Measurements from ENCODE around the gene SLC22A7. TPM values are rescaled to one million over a fixed set of nuclear protein-coding genes. Genes with fewer than 3 reads are reported as not detected.

The SLC22A7 gene, protein sequence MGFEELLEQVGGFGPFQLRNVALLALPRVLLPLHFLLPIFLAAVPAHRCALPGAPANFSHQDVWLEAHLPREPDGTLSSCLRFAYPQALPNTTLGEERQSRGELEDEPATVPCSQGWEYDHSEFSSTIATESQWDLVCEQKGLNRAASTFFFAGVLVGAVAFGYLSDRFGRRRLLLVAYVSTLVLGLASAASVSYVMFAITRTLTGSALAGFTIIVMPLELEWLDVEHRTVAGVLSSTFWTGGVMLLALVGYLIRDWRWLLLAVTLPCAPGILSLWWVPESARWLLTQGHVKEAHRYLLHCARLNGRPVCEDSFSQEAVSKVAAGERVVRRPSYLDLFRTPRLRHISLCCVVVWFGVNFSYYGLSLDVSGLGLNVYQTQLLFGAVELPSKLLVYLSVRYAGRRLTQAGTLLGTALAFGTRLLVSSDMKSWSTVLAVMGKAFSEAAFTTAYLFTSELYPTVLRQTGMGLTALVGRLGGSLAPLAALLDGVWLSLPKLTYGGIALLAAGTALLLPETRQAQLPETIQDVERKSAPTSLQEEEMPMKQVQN
- polyA plus RNA-seq (2014; cell fraction: cytosol; rRNA removed): not detected in 2 replicates
- polyA plus RNA-seq (2014; cell fraction: nucleus; rRNA removed): 0.15 and 0.51 TPM in 2 replicates

DNA sequence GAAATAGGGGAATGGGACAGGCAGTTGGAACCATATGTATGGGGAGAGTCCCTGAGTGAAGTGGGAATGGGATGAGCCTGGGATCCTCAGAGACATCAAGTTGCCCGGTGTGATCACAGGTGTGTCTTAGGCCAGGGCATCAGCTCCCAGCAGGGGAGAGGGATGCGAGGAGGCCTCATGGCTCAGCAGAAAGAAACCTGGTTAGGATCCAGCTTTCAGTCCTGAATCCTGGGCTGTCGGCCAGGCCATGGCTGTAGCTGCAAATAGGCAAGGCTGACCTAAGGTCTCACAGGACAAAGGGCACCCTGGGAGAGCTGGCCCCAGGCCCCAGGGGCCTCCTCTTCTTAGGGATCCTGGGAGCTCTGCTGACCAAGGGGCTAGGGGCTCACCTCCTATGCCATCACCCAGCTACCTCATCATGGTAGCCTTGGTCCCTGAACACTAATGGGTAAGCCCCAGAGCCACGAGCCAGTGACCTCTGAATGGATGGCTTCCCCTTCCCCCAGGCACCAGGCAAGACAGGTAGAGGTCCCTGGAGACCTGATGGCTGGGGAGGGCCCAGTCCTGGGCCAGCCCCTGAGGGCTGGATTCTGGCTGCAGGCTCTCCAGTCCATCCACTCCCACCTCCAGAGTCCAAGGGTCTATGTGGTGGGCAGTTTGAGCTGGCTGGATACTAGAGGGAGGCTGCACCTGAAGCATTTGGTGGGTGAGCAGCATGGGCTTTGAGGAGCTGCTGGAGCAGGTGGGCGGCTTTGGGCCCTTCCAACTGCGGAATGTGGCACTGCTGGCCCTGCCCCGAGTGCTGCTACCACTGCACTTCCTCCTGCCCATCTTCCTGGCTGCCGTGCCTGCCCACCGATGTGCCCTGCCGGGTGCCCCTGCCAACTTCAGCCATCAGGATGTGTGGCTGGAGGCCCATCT lies at the start of gene SLC22A7:
SLC22A7 (plus strand) TSS at position 617 of the 921 bp plus-strand sequence; CDS start at position 716, 99 bp downstream.
- DNase-seq (ENCODE audit: low spot score): no peak

GRCh38 chr6:43248791-43249190 lies 49.3 kb upstream of the SLC22A7 start:
- DNase-seq (ENCODE audit: low spot score): no peak

DNA sequence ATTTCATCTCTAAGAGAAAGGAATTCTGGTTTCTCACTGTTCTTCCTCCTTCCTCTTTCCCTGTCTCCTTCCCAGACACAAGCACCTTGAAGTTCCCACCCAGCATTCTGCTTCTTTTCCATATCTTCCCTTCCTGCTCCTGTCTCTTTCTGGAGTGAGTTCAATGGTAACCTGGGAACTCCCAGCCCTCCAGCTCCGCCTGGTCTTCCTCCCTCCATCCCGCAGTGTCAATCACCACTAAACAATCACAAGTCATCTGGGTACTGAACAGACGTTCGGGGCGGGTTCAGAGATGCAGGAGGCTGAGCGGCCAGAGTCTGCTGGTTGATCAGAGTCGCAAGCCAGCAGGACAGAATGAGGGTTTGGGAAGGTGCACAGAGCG lies 47.1 kb upstream of the SLC22A7 start:
- DNase-seq (ENCODE audit: low spot score): no peak

- no peak for DNase-seq (ENCODE audit: low spot score)
Measured at GRCh38 chr6:43253401-43253800, 44.7 kb upstream of the SLC22A7 start.

DNA sequence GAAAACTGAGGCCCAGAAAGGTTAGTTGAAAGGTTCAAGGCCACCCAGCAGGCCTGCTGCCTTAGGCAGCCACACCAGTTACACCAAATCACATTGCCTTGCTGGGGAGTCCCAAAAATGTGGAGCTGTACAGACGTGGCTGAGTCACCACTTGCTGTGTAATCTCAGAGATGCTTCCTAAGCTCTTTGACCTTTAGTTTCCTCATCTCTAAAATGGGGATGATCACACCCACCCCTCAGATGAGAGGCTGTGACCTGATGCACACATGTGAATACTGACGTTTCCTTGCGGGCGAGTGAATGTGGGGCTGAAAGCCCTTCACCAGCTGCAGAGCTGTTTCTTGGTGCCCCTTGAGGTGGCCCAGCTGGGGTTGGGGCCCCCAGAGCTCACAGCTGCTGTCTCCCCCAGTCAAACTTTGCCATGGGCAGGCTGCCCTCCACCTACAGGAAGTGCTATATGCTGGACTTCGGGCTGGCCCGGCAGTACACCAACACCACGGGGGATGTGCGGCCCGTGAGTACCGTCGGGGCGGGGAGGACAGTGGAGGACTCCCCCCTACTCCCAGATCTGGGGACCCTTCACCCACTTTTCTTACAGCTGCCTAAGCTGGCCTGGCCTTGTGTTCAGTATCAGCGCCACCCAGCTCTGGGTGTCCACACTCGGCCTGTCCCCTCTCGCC lies 43.8 kb upstream of the SLC22A7 start:
- no peak for DNase-seq (ENCODE audit: low spot score)

GRCh38 chr6:43254846-43255245 lies 43.2 kb upstream of the SLC22A7 start:
- no peak for DNase-seq (ENCODE audit: low spot score)

DNA sequence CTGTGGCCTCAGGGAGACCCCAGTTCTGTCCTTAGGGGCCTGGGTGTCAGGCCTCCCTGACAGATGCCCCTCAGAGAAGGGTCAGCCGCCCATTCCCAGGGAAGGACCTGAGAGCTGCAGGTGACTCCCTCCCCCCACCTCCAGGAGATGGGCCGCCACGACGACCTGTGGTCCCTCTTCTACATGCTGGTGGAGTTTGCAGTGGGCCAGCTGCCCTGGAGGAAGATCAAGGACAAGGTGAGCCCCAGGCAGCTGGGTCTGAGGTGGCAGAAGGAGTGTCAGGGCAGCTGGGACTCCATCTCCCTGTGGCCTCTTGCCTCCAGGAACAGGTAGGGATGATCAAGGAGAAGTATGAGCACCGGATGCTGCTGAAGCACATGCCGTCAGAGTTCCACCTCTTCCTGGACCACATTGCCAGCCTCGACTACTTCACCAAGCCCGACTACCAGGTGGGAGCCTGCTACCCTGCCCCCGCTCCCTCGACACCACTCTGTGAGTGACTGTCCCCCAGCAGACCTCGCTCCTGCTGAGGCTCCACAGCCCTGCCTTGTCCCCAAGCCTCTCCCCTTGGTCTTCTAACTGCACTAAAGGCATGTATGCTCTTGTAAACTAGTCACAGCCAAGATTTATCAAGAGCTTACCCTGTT lies 42.5 kb upstream of the SLC22A7 start:
- no peak for DNase-seq (ENCODE audit: low spot score)

DNA sequence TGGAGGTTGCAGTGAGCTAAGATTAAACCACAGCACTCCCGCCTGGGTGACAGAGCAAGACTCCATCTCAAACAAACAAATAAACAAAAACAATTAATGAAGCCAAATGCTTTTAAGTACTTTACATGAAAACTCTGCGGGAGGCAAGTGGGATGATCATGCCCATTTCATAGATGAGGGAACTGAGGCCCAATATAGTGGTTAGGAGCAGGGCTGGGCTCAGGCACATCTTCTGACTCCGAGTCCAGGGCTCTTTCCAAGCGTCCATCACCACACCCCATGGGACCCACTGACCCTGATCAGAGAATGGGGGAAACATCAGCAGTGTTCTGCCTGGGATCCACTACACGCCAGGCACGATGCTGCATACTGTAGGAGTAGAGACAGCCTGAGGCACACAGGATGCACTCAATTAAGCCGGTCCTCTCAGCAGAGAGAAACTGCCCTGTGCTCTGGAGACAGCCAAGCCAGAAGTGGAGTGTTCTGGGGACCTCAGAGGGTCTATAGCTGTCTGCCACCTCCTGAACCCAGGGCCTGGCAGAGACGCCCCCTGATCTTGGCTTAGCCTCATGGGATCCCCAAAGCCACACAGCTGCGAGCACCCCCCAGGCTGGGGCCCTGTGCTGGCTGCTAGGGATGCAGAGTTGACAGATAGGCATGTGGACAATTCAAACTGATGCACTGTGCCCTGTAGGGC lies 41.2 kb upstream of the SLC22A7 start:
- DNase-seq (ENCODE audit: low spot score): no peak

- DNase-seq (ENCODE audit: low spot score): no peak
Measured at GRCh38 chr6:43257367-43258145, 40.5 kb upstream of the SLC22A7 start.

- DNase-seq (ENCODE audit: low spot score): no peak
Measured at GRCh38 chr6:43258180-43258579, 39.9 kb upstream of the SLC22A7 start.

- no peak for DNase-seq (ENCODE audit: low spot score)
Measured at GRCh38 chr6:43258807-43259686, 39.0 kb upstream of the SLC22A7 start.

- no peak for DNase-seq (ENCODE audit: low spot score)
Measured at GRCh38 chr6:43260791-43261190, 37.3 kb upstream of the SLC22A7 start.

- DNase-seq (ENCODE audit: low spot score): no peak
Measured at GRCh38 chr6:43261198-43261597, 36.9 kb upstream of the SLC22A7 start.

DNA sequence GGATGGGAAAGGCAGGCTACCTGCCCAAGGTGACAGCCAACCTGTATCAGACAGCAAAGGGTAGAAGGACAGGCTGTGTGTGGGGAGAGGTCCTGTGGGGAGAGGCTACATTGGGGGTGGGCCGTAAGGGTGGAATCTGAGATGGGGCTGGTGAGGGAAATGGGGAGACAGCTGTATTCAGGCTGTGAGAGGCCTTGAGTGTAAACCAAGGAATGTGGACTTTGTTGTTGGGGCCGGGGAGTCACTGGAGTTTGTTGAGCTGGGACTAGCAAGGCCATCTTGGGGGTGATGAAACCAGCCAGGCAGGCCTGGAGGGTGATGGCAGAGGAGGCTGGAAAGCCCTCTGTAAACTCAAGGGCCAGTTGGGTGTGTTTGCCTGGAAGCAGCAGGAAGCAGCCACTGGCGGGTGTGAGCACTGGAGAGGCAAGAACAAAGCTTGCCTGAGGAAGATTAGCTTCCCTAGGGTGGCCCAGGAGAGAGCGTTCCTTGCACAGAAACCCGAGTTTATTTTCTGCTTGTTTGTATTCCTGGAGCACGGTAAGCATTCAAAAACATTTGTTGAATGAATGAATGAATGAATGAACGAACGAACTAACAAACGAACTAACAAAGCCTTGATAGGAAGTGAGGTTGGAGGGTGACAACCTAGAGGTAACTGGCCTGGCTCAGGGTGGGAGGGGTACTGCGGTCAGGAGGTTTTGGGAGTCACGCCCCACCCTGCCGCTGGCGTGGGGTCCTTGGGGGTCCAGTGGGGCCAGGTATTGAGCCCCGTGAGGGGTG lies 35.9 kb upstream of the SLC22A7 start:
- no peak for DNase-seq (ENCODE audit: low spot score)

DNA sequence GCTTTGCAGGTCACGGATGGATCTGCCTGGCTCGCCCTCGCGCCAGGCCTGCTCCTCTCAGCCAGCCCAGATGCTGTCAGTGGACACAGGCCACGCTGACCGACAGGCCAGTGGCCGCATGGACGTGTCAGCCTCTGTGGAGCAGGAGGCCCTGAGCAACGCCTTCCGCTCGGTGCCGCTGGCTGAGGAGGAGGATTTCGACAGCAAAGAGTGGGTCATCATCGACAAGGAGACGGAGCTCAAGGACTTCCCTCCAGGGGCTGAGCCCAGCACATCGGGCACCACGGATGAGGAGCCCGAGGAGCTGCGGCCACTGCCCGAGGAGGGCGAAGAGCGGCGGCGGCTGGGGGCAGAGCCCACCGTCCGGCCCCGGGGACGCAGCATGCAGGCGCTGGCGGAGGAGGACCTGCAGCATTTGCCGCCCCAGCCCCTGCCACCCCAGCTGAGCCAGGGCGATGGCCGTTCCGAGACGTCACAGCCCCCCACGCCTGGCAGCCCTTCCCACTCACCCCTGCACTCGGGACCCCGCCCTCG lies 35.2 kb upstream of the SLC22A7 start:
- DNase-seq (ENCODE audit: low spot score): no peak

DNA sequence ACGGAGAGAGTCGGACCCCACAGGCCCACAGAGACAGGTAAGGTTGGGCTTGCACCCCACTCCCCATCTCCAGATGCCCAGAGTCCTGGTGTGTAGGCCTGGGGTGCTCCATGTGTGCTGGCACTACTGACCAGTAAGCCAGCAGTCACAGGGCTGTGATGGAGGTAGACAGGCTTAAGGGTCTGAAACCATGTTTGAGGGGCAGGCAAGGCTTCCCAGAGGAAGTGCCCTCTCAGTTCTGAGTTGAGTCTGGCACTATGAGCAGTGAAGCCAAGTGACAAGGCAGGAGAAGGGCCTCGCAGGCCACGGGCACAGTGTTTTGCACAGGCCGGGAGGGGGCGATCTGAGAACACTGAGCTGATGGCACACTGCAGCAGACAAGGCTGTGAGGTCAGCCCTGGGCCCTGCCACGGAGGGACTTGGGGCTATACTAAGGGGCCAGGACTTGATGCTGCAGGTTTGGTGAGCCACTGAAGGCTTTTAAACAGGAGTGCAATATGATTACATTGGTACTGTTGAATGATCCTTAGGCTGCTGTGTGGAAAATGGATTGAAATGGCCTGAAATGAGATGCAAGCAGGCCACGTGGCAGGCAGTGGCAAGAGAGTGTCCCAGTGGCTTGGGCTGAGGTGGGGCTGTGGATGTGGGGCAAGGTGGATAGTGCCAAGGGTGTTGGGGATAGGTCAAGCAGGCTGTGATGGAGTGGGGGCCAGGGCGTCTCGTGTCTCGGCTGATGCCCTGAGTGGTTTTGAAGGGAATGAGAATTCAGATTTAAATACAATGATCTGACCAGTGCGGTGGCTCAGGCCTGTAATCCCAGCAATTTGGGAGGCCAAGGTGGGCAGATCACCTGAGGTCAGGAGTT lies 34.5 kb upstream of the SLC22A7 start:
- DNase-seq (ENCODE audit: low spot score): no peak
